ENCODE results near the gene ELOVL6. TPM values are rescaled to one million over a fixed set of nuclear protein-coding genes. Genes with fewer than 3 reads are reported as not detected.

ELOVL6 gene
- total RNA-seq, 1 donor from 2014 or later = 13.2 TPM

GRCh38 chr4:110034026-110034393, 164.4 kb downstream of the ELOVL6 start:
- no peak for TF ChIP-seq CTCF (conservative IDR thresholded peaks at IDR 0.05; ENCODE audit: low read depth, low read length)
- no peak for DNase-seq (ENCODE audit: low read depth)
- no peak overlapping the region for H3K4me3 ChIP-seq (ENCODE audit: low read depth, low read length)

- TF ChIP-seq CTCF (conservative IDR thresholded peaks at IDR 0.05; ENCODE audit: low read depth, low read length) = no peak
- no peak for DNase-seq (ENCODE audit: low read depth)
- no peak overlapping the region for H3K4me3 ChIP-seq (ENCODE audit: low read depth, low read length)
Measured at GRCh38 chr4:110033355-110034025, 164.9 kb downstream of the ELOVL6 start.

- DNase-seq (ENCODE audit: low read depth) = no peak
- TF ChIP-seq CTCF (conservative IDR thresholded peaks at IDR 0.05; ENCODE audit: low read depth, low read length) = no peak
- H3K4me3 ChIP-seq (ENCODE audit: low read depth, low read length) = no peak overlapping the region
Measured at GRCh38 chr4:110032603-110033002, 165.8 kb downstream of the ELOVL6 start.

- no peak for TF ChIP-seq CTCF (conservative IDR thresholded peaks at IDR 0.05; ENCODE audit: low read depth, low read length)
- DNase-seq (ENCODE audit: low read depth) = no peak
- no peak overlapping the region for H3K4me3 ChIP-seq (ENCODE audit: low read depth, low read length)
Measured at GRCh38 chr4:110025718-110026117, 172.7 kb downstream of the ELOVL6 start.

- H3K4me3 ChIP-seq (ENCODE audit: low read depth, low read length) = no peak overlapping the region
- no peak for DNase-seq (ENCODE audit: low read depth)
- TF ChIP-seq CTCF (conservative IDR thresholded peaks at IDR 0.05; ENCODE audit: low read depth, low read length) = no peak
Measured at GRCh38 chr4:110025056-110025455, 173.4 kb downstream of the ELOVL6 start.

GRCh38 chr4:110022457-110022856, 176.0 kb downstream of the ELOVL6 start:
- DNase-seq (ENCODE audit: low read depth) = no peak
- TF ChIP-seq CTCF (conservative IDR thresholded peaks at IDR 0.05; ENCODE audit: low read depth, low read length) = no peak
- no peak overlapping the region for H3K4me3 ChIP-seq (ENCODE audit: low read depth, low read length)
